Measurements from ENCODE around the gene SIL1. TPM values are rescaled to one million over a fixed set of nuclear protein-coding genes. Genes with fewer than 3 reads are reported as not detected.

The SIL1 gene
- total and polyA plus RNA-seq, 2 of the 13 experiments (the other 11 are each of a cell fraction or from before 2014, with no cell fraction given), result 26.0 to 30.0 TPM

DNA sequence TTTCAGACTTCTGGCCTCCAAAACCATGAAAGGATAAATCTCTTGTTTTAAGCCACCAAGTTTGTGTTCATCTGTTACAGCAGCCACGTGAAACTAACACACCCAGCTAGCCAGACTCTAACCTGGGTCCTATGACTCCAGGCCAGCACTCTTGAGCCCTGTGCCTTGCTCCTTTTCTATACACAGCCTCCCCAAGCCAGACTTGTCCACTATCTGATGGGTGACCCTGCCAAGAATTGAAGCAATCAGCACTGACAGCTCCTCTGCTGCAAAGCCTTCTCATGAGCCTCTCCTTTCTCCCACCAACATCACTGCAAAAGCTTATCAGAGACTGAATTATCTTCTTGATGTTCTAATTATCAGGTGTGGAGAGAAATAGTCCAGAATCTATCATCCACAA, 41.4 kb downstream of the SIL1 start:
- no peak overlapping the region for H2AFZ ChIP-seq (ENCODE audit: low read length)
- H3K4me1 ChIP-seq (ENCODE audit: insufficient read depth, low read length), result peaks cover 16% of the 10 kb centered on the region
- H4K20me1 ChIP-seq (ENCODE audit: insufficient read depth, low read length), result no peaks in the 10 kb centered on the region
- DNase-seq (ENCODE audit: low spot score) (no peak), FAIRE-seq (no peak), ATAC-seq (no peak)
- no TSS peak for BruUV-seq (replicated peaks)
- intact Hi-C loops (cut with micrococcal nuclease; ENCODE audit: unreplicated experiment), result no loop called here
- in situ Hi-C loops (cut with HindIII; ENCODE audit: extremely low pct_ligation_motif_present, low pct_unique_long_range_greater_than_20kb), result no loop called here
- no peak overlapping the region for H3K4me2 ChIP-seq (ENCODE audit: low read depth, low read length)
- 100% methylated on average over 1 of the region's 1 CpG for WGBS (ENCODE audit: low lambda C conversion rate)
- POLR2A ChIA-PET, result no interaction called here
- H3K27me3 ChIP-seq (ENCODE audit: control insufficient read depth in 1 of 2, insufficient read depth in 2 of 2, low read length in 2 of 2), result no peaks in the 10 kb centered on the region
- no peaks in the 10 kb centered on the region for H3K9me3 ChIP-seq (ENCODE audit: low read length)
- H3K4me3 ChIP-seq (replicated peaks in 1 of 3; ENCODE audit: insufficient read depth in 1 of 3, low read depth in 2 of 3, low read length in 3 of 3), result no peak overlapping the region
- no peak overlapping the region for H3K9ac ChIP-seq (ENCODE audit: insufficient read depth, low read depth, low read length)
- no peaks in the 10 kb centered on the region for H3K79me2 ChIP-seq (ENCODE audit: insufficient read depth, low read length)
- no peak overlapping the region for H3K27ac ChIP-seq (ENCODE audit: extremely low read length, insufficient read depth, low read length)
- CTCF ChIA-PET (ENCODE audit: low intra/inter-chr PET ratio, low total read pairs), result no interaction called here
- H3K36me3 ChIP-seq (replicated peaks in 1 of 2; ENCODE audit: control insufficient read depth in 1 of 2, insufficient read depth in 2 of 2, low read length in 2 of 2), result no peaks in the 10 kb centered on the region
- TF ChIP-seq KDM5B (CRISPR knock-in tag; IDR thresholded peaks at IDR 0.05; ENCODE audit: borderline replicate concordance), result no peak
- TF ChIP-seq, protein P1, sequence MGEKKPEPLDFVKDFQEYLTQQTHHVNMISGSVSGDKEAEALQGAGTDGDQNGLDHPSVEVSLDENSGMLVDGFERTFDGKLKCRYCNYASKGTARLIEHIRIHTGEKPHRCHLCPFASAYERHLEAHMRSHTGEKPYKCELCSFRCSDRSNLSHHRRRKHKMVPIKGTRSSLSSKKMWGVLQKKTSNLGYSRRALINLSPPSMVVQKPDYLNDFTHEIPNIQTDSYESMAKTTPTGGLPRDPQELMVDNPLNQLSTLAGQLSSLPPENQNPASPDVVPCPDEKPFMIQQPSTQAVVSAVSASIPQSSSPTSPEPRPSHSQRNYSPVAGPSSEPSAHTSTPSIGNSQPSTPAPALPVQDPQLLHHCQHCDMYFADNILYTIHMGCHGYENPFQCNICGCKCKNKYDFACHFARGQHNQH (CRISPR knock-in tag; IDR thresholded peaks at IDR 0.05), result no peak
- TF ChIP-seq EP300 (IDR thresholded peaks at IDR 0.05; ENCODE audit: low read depth in 2 of 2, low read length in 2 of 2), result no peak
- TF ChIP-seq EP300 (CRISPR knock-in tag; IDR thresholded peaks at IDR 0.05; ENCODE audit: borderline replicate concordance), result no peak
- TF ChIP-seq, protein P2, sequence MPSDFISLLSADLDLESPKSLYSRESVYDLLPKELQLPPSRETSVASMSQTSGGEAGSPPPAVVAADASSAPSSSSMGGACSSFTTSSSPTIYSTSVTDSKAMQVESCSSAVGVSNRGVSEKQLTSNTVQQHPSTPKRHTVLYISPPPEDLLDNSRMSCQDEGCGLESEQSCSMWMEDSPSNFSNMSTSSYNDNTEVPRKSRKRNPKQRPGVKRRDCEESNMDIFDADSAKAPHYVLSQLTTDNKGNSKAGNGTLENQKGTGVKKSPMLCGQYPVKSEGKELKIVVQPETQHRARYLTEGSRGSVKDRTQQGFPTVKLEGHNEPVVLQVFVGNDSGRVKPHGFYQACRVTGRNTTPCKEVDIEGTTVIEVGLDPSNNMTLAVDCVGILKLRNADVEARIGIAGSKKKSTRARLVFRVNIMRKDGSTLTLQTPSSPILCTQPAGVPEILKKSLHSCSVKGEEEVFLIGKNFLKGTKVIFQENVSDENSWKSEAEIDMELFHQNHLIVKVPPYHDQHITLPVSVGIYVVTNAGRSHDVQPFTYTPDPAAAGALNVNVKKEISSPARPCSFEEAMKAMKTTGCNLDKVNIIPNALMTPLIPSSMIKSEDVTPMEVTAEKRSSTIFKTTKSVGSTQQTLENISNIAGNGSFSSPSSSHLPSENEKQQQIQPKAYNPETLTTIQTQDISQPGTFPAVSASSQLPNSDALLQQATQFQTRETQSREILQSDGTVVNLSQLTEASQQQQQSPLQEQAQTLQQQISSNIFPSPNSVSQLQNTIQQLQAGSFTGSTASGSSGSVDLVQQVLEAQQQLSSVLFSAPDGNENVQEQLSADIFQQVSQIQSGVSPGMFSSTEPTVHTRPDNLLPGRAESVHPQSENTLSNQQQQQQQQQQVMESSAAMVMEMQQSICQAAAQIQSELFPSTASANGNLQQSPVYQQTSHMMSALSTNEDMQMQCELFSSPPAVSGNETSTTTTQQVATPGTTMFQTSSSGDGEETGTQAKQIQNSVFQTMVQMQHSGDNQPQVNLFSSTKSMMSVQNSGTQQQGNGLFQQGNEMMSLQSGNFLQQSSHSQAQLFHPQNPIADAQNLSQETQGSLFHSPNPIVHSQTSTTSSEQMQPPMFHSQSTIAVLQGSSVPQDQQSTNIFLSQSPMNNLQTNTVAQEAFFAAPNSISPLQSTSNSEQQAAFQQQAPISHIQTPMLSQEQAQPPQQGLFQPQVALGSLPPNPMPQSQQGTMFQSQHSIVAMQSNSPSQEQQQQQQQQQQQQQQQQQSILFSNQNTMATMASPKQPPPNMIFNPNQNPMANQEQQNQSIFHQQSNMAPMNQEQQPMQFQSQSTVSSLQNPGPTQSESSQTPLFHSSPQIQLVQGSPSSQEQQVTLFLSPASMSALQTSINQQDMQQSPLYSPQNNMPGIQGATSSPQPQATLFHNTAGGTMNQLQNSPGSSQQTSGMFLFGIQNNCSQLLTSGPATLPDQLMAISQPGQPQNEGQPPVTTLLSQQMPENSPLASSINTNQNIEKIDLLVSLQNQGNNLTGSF (CRISPR knock-in tag; IDR thresholded peaks at IDR 0.05), result no peak
- TF ChIP-seq, protein P3, sequence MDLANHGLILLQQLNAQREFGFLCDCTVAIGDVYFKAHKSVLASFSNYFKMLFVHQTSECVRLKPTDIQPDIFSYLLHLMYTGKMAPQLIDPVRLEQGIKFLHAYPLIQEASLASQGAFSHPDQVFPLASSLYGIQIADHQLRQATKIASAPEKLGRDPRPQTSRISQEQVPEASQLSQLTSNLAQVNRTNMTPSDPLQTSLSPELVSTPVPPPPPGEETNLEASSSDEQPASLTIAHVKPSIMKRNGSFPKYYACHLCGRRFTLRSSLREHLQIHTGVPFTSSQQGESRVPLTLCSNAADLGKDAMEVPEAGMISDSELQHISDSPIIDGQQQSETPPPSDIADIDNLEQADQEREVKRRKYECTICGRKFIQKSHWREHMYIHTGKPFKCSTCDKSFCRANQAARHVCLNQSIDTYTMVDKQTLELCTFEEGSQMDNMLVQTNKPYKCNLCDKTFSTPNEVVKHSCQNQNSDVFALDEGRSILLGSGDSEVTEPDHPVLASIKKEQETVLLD (CRISPR knock-in tag; IDR thresholded peaks at IDR 0.05; ENCODE audit: low read depth), result no peak
- TF ChIP-seq, protein P4, sequence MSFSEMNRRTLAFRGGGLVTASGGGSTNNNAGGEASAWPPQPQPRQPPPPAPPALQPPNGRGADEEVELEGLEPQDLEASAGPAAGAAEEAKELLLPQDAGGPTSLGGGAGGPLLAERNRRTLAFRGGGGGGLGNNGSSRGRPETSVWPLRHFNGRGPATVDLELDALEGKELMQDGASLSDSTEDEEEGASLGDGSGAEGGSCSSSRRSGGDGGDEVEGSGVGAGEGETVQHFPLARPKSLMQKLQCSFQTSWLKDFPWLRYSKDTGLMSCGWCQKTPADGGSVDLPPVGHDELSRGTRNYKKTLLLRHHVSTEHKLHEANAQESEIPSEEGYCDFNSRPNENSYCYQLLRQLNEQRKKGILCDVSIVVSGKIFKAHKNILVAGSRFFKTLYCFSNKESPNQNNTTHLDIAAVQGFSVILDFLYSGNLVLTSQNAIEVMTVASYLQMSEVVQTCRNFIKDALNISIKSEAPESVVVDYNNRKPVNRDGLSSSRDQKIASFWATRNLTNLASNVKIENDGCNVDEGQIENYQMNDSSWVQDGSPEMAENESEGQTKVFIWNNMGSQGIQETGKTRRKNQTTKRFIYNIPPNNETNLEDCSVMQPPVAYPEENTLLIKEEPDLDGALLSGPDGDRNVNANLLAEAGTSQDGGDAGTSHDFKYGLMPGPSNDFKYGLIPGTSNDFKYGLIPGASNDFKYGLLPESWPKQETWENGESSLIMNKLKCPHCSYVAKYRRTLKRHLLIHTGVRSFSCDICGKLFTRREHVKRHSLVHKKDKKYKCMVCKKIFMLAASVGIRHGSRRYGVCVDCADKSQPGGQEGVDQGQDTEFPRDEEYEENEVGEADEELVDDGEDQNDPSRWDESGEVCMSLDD (CRISPR knock-in tag; IDR thresholded peaks at IDR 0.05; ENCODE audit: borderline replicate concordance), result no peak
- no peak for TF ChIP-seq MTA3 (CRISPR knock-in tag; IDR thresholded peaks at IDR 0.05)
- TF ChIP-seq, protein P5, sequence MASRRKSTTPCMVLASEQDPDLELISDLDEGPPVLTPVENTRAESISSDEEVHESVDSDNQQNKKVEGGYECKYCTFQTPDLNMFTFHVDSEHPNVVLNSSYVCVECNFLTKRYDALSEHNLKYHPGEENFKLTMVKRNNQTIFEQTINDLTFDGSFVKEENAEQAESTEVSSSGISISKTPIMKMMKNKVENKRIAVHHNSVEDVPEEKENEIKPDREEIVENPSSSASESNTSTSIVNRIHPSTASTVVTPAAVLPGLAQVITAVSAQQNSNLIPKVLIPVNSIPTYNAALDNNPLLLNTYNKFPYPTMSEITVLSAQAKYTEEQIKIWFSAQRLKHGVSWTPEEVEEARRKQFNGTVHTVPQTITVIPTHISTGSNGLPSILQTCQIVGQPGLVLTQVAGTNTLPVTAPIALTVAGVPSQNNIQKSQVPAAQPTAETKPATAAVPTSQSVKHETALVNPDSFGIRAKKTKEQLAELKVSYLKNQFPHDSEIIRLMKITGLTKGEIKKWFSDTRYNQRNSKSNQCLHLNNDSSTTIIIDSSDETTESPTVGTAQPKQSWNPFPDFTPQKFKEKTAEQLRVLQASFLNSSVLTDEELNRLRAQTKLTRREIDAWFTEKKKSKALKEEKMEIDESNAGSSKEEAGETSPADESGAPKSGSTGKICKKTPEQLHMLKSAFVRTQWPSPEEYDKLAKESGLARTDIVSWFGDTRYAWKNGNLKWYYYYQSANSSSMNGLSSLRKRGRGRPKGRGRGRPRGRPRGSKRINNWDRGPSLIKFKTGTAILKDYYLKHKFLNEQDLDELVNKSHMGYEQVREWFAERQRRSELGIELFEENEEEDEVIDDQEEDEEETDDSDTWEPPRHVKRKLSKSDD (CRISPR knock-in tag; IDR thresholded peaks at IDR 0.05; ENCODE audit: low read depth), result no peak
